Stimulated activated CD8-positive, alpha-beta memory T cell treated with anti-CD3 and anti-CD28 coated beads, Interleukin-15, amount 100 ng/mL, for 4 hours (primary cell): ENCODE data around the gene CCDC78.
A peak's percentile ranks its signal among the peaks of the same experiment; 100 is the strongest.

Experiments used
- DNase-seq, 2 donors: peaks; one replicate each; pipeline ENCODE4 v3.0.0-alpha.2; 2020; ENCODE audit warnings: low read depth in 2 of 2

Gene CCDC78

GRCh38 chr16:726438-727290 is at the start of gene CCDC78, which contains the start of gene HAGHL:
Gene CCDC78, minus strand, starts transcription at chr16:726443. Its CDS starts 76 bp downstream, at chr16:726367.
Gene HAGHL, plus strand, starts transcription at chr16:727106. Its CDS starts 404 bp downstream, at chr16:727510.
- peak; percentile 37 to 45 for DNase-seq

GRCh38 chr16:775236-775796 is 49.1 kb upstream of the CCDC78 start:
- no peak for DNase-seq

- no peak for DNase-seq
Measured at GRCh38 chr16:774086-775001, 48.1 kb upstream of the CCDC78 start.

- DNase-seq, result no peak
Measured at GRCh38 chr16:772959-773358, 46.7 kb upstream of the CCDC78 start.

- DNase-seq, result no peak
Measured at GRCh38 chr16:770411-770810, 44.2 kb upstream of the CCDC78 start.

DNA sequence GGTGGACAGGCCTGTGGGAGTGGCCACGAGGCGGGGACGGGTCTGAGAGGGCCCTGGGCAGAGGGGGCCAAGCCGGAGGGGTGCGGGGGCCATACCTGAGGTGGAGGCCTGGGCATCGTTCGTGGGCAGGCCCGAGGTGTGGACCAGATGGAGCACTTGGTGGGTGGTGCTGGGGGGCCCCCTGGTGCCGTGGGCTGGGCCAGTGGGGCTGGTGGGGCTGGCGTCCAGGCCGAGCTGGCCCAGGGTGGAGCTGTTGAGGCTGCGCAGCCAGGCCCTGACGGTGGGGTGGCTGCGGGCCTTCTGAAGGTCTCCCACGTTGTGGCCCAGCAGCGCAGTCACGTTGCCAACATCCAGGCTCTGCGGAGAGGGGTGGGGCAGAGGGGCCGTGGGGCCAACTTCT is 43.7 kb upstream of the CCDC78 start:
- DNase-seq, result no peak

DNA sequence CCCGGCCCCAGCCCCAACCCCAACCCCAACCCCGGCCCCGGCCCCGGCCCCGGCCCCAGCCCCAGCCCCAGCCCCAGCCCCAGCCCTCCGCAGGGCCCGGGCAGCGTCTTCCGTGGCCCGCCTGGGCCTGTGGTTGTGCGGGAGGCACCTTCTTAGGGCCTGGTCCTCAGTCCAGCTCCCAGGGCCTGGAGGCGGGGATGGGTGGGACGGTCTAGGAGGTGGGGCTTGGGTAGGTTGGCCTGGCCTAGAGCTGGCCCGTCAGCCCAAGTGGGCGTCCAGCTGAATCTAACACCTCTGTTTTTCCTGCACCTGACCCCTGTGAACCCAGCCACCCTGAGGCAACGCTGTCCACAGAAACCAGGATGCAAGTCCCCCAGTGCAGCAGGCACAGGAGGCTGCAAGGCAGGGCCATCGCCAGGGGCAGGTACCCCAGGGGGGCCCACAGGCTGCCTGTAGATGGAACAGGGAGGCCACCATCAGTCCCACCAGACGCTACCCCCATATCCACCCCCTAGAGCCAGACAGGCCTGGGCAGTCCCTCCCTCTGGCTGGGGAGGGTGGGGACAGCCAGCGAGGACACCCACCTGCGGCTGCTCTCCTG is 43.0 kb upstream of the CCDC78 start:
- no peak for DNase-seq

- DNase-seq, result no peak
Measured at GRCh38 chr16:768428-768827, 42.2 kb upstream of the CCDC78 start.

DNA sequence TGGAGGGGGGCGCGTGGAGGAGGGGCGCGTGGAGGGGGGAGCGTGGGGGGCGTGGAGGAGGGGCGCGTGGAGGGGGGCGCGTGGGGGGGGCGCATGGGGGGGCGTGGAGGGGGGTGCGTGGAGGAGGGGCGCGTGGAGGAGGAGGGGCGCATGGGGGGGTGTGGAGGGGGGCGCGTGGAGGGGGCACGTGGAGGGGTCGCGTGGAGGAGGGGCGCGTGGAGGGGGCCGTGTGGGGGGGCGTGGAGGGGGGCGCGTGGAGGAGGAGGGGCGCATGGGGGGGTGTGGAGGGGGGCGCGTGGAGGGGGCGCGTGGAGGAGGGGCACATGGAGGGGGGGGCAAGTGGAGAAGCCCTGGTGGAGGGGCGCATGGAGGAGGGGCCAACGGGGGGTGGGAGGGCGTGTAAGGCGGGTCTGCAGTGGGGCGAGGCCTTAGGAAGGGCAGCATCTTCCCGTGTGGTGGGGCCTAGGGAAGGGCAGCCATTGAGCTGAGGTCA is 41.5 kb upstream of the CCDC78 start:
- no peak for DNase-seq

DNA sequence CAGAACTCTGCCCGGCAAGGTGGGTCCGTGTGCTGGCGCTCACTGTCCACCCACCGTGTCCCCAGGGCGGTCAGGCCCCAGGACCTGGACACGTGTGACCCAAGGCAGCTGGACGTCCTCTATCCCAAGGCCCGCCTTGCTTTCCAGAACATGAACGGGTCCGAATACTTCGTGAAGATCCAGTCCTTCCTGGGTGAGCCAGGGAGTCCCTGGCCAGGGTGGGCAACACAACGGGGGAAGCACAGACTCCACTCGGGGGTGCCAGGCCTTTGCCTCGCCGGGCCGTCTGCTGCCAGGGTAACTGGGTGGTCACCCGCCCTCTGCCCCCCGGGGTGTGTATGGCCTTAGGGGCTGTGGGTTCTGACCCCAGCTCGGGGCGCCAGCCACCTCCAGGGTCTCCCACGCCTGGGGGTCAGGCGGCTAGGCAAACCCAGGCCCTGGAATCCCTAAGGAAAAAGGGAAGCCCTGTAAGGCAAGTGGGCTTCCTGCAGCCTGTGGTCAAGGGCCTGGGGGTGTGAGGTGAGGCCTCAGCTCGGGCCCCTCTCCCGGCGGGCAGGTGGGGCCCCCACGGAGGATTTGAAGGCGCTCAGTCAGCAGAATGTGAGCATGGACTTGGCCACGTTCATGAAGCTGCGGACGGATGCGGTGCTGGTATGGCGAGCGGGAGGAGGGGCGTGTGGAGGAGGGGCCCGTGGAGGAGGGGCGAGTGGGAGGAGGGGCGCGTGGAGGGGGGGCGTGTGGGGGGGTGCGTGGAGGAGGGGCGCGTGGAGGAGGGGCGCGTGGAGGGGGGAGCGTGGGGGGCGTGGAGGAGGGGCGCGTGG is 40.8 kb upstream of the CCDC78 start:
- no peak for DNase-seq

- no peak for DNase-seq
Measured at GRCh38 chr16:766008-766819, 40.0 kb upstream of the CCDC78 start.

DNA sequence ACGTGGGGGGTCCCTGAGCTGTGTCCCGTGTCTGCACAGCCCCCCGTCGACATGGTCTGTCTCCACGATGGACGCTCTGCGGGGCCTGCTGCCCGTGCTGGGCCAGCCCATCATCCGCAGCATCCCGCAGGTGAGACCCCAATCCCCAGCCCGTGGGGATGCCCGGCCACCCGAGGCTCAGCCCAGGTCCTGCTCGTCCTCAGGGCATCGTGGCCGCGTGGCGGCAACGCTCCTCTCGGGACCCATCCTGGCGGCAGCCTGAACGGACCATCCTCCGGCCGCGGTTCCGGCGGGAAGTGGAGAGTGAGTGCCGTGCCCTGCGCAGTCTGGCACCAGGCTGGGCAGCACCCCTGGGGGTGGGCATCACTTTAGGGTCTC is 39.2 kb upstream of the CCDC78 start:
- no peak for DNase-seq

- DNase-seq, result no peak
Measured at GRCh38 chr16:764848-765487, 38.7 kb upstream of the CCDC78 start.

- no peak for DNase-seq
Measured at GRCh38 chr16:764184-764750, 38.0 kb upstream of the CCDC78 start.

DNA sequence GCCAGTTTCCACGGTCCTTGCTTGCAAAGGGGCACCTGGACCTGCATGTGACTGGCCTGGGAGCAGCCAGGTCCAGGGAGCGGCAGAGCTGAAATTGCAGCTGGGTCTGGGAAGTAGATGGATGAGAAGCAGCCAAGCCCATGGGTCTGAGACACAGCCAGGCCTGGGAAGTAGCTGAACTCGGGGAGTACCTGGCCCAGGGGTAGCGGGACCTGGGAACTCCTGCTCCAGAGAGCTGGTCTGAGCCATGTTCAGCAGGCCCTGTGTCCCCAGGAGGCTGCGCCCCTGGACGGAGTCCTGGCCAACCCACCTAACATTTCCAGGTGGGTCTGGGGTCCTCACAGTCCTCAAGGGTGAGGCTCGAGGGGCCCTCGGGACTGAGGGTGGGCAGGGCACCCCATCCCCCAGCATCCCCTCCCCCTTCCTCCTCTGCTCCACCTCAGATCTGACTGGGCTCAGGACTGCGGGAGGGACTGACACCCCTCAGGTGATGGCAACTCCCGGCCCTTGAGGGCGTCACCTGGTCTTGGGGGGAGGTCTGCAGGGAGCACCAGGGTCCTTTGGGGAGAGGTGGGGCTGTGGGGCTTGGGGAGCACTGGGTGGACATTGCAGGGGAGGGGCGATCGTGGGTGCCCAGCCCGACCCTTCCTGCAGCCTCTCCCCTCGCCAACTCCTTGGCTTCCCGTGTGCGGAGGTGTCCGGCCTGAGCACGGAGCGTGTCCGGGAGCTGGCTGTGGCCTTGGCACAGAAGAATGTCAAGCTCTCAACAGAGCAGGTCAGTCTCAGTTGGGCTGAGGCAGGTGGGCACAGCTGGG is 37.3 kb upstream of the CCDC78 start:
- no peak for DNase-seq

DNA sequence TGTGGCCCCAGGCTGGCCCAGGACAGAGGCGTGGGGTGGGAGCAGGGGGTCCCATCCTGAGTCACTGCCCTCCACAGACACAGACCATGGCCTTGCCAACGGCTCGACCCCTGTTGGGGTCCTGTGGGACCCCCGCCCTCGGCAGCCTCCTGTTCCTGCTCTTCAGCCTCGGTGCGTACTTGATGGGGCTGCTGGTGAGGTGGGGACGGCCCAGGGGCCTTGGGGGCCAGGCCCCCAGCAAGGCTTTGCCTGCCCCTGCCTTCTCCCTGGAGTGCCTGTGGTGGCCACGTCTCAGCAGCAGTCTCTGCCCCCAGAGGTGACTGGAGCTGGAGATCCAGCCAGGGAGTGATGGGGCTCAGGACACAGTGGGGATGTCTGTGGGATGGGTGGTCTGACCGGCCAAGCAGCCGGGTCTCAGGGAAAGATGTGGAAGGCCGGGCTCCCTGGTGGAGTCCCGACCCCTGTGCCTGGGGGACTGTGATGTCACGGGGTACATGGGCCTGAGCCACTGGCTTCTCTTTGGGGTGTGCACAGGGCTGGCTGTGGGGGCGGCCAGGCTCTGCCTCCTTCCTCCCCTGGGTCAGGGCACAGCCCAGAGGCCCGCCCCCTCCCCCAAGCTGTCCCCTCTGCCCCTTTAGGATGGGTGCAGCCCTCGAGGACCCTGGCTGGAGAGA is 36.5 kb upstream of the CCDC78 start:
- no peak for DNase-seq

- DNase-seq, result no peak
Measured at GRCh38 chr16:761625-762513, 35.6 kb upstream of the CCDC78 start.
